AG09309 (cell line): ENCODE data around the gene EXD3.
"Not testable (repeated sequence)": the region's sequence is repeated elsewhere in the genome, so short reads cannot be mapped to it uniquely, and the experiment has no call there.

Source experiments
- DNase-seq: peaks from one replicate; pipeline ENCODE4 v3.0.0-alpha.2; 2010; ENCODE audit warnings: low read depth
- H3K4me3 ChIP-seq: 2 replicates; pipeline ENCODE4 v1.5.1; 2011; ENCODE audit warnings: mild to moderate bottlenecking, low read depth, low read length, moderate library complexity; ENCODE audit not compliant: control insufficient read depth
- TF ChIP-seq, protein P1 (sequence below): IDR thresholded peaks from 2 replicates; pipeline ENCODE4 v1.5.1; 2011; ENCODE audit warnings: mild to moderate bottlenecking, low read depth, low read length, inconsistent platforms; ENCODE audit not compliant: insufficient read depth, control insufficient read depth; ENCODE audit errors: missing control alignments

Gene EXD3

GRCh38 chr9:137388589-137389427, 34.2 kb downstream of the EXD3 start:
- TF ChIP-seq, protein P1, sequence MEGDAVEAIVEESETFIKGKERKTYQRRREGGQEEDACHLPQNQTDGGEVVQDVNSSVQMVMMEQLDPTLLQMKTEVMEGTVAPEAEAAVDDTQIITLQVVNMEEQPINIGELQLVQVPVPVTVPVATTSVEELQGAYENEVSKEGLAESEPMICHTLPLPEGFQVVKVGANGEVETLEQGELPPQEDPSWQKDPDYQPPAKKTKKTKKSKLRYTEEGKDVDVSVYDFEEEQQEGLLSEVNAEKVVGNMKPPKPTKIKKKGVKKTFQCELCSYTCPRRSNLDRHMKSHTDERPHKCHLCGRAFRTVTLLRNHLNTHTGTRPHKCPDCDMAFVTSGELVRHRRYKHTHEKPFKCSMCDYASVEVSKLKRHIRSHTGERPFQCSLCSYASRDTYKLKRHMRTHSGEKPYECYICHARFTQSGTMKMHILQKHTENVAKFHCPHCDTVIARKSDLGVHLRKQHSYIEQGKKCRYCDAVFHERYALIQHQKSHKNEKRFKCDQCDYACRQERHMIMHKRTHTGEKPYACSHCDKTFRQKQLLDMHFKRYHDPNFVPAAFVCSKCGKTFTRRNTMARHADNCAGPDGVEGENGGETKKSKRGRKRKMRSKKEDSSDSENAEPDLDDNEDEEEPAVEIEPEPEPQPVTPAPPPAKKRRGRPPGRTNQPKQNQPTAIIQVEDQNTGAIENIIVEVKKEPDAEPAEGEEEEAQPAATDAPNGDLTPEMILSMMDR: no peak
- DNase-seq: no peak
- no peak overlapping the region for H3K4me3 ChIP-seq

- H3K4me3 ChIP-seq: no peak overlapping the region
- TF ChIP-seq, protein P1: no peak
- no peak for DNase-seq
These were observed 34.9 kb downstream of the EXD3 start for GRCh38 chr9:137387891-137388560.

DNA sequence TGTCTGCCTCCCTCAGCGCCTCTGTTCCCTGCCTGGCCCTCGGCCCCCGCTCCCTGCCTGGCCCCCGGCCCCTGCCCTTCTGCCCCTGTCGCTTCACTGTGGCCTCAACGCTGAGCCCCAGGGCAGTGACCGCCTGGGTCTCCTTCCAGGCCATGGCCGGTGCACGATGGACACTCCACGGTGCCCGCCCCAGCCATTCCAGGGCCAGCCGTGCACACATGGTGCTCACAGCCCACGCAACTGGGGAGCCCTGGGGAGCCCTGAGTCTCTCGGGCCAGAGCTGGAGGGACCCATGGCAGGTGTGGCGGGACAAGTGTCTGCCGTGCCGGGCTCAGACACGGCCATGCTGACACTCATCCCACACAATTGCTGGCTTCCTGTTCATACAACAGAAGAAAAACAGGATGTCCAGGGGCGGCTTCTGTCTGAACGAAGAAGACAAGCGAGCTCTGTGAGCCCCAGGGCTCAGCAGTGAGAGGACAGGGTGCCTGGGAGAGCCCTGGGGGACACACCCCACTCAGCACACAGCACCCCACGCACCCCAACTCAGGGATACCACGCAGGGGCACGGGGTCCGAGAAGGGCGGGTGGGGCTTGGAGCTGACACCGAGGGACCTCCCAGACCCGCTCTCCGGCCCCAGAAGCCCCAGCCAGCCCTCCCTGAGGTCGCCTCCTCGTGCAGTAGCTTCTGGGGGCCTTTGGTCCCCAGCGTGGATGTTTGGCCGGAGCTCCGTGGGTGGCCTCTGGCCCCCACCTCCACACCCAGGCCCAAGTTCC, 35.7 kb downstream of the EXD3 start:
- no peak overlapping the region for H3K4me3 ChIP-seq
- TF ChIP-seq, protein P1: no peak
- no peak for DNase-seq

GRCh38 chr9:137386507-137387113, 36.4 kb downstream of the EXD3 start:
- not testable (repeated sequence) for H3K4me3 ChIP-seq, DNase-seq

- no peak for DNase-seq
- H3K4me3 ChIP-seq: no peak overlapping the region
- TF ChIP-seq, protein P1: no peak
These were observed 37.8 kb downstream of the EXD3 start for GRCh38 chr9:137385061-137385655.

GRCh38 chr9:137383784-137384756, 38.9 kb downstream of the EXD3 start:
- no peak for DNase-seq
- no peak overlapping the region for H3K4me3 ChIP-seq
- TF ChIP-seq, protein P1: no peak
